ENCODE results near the gene ARRB2. TPM values are rescaled to one million over a fixed set of nuclear protein-coding genes. Genes with fewer than 3 reads are reported as not detected.

ARRB2 gene
- total RNA-seq, 1 donor from 2014 or later = 40.8 TPM

- DNase-seq (ENCODE audit: low spot score) = no peak
Measured at GRCh38 chr17:4725646-4726310, 15.3 kb downstream of the ARRB2 start.

GRCh38 chr17:4728124-4728523 lies 17.7 kb downstream of the ARRB2 start:
- no peak for DNase-seq (ENCODE audit: low spot score)

- no peak for DNase-seq (ENCODE audit: low spot score)
Measured at GRCh38 chr17:4733073-4733531, 22.7 kb downstream of the ARRB2 start.

- DNase-seq (ENCODE audit: low spot score) = no peak
Measured at GRCh38 chr17:4734857-4735475, 24.5 kb downstream of the ARRB2 start.

- no peak for DNase-seq (ENCODE audit: low spot score)
Measured at GRCh38 chr17:4735876-4736651, 25.6 kb downstream of the ARRB2 start.

- no peak for DNase-seq (ENCODE audit: low spot score)
Measured at GRCh38 chr17:4738136-4739121, 28.0 kb downstream of the ARRB2 start.

GRCh38 chr17:4739122-4740024 lies 28.9 kb downstream of the ARRB2 start, which contains the start of the genes CXCL16 and ZMYND15:
Gene CXCL16 (minus strand): TSS chr17:4739928. CDS start chr17:4739339, 589 bp downstream.
Gene ZMYND15 (plus strand): TSS chr17:4739833. CDS start chr17:4740549, 716 bp downstream.
- no peak for DNase-seq (ENCODE audit: low spot score)

- no peak for DNase-seq (ENCODE audit: low spot score)
Measured at GRCh38 chr17:4740025-4740351, 29.6 kb downstream of the ARRB2 start.

GRCh38 chr17:4740584-4740983 lies 30.2 kb downstream of the ARRB2 start:
- DNase-seq (ENCODE audit: low spot score) = no peak

- no peak for DNase-seq (ENCODE audit: low spot score)
Measured at GRCh38 chr17:4741544-4741943, 31.1 kb downstream of the ARRB2 start.

- DNase-seq (ENCODE audit: low spot score) = no peak
Measured at GRCh38 chr17:4742133-4742532, 31.7 kb downstream of the ARRB2 start.

GRCh38 chr17:4742629-4743028 lies 32.2 kb downstream of the ARRB2 start:
- no peak for DNase-seq (ENCODE audit: low spot score)

- DNase-seq (ENCODE audit: low spot score) = no peak
Measured at GRCh38 chr17:4743216-4743615, 32.8 kb downstream of the ARRB2 start.

GRCh38 chr17:4743898-4744297 lies 33.5 kb downstream of the ARRB2 start:
- no peak for DNase-seq (ENCODE audit: low spot score)

- DNase-seq (ENCODE audit: low spot score) = no peak
Measured at GRCh38 chr17:4744999-4745969, 34.9 kb downstream of the ARRB2 start.

- no peak for DNase-seq (ENCODE audit: low spot score)
Measured at GRCh38 chr17:4747847-4748246, 37.4 kb downstream of the ARRB2 start.

GRCh38 chr17:4748686-4749085 lies 38.3 kb downstream of the ARRB2 start:
- DNase-seq (ENCODE audit: low spot score) = no peak

- no peak for DNase-seq (ENCODE audit: low spot score)
Measured at GRCh38 chr17:4750606-4751005, 40.2 kb downstream of the ARRB2 start.

GRCh38 chr17:4751932-4752331 lies 41.5 kb downstream of the ARRB2 start:
- no peak for DNase-seq (ENCODE audit: low spot score)

Measured in ureter (tissue), 1 donor.